Adipocyte (in vitro differentiated cells): ENCODE results near the gene ANKLE1.

ENCODE experiments used
- DNase-seq: peaks from one replicate; pipeline ENCODE4 v3.0.0-alpha.2; 2015; ENCODE audit warnings: low read depth
- H3K27me3 ChIP-seq: replicated peaks from 2 replicates; pipeline ENCODE4 v1.7.0; 2013; ENCODE audit warnings: mild to moderate bottlenecking, low read length, moderate library complexity; ENCODE audit not compliant: control insufficient read depth, insufficient read depth
- H3K36me3 ChIP-seq: 2 replicates; pipeline ENCODE4 v1.7.0; 2013; ENCODE audit warnings: low read length, mild to moderate bottlenecking, moderate library complexity; ENCODE audit not compliant: control insufficient read depth, insufficient read depth, severe bottlenecking
- H3K4me1 ChIP-seq: 2 replicates; pipeline ENCODE4 v1.7.0; 2013; ENCODE audit warnings: mild to moderate bottlenecking, low read length, moderate library complexity; ENCODE audit not compliant: control insufficient read depth, insufficient read depth
- H3K4me3 ChIP-seq: 2 replicates; pipeline ENCODE4 v1.7.0; 2013; ENCODE audit warnings: mild to moderate bottlenecking, low read length, moderate library complexity
- H3K9ac ChIP-seq: 2 replicates; pipeline ENCODE4 v1.7.0; 2013; ENCODE audit warnings: mild to moderate bottlenecking, low read length, moderate library complexity
- H3K9me3 ChIP-seq: 2 replicates; pipeline ENCODE4 v1.7.0; 2013; ENCODE audit warnings: mild to moderate bottlenecking, low read length, moderate library complexity; ENCODE audit not compliant: control insufficient read depth

ANKLE1 gene

DNA sequence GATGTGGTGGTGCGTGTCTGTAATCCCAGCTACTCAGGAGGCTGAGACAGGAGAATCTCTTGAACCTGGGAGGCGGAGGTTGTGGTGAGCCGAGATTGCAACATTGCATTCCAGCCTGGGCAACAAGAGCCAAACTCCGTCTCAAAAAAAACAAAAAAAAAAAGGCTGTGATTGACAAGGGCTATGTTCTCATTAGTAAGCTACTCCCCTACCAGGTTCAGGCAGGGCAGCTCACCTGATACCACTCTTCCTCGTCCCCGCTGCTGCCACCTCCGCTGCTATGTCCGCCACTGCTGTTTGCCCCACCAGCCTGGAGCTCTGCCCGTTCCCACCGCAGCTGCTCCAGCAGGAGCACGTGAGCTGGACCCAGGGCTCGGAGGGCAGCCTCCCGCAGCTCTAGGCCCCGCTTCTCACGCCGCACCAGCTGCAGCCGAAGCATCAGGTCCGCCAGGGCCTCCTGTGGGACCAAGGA, 26.5 kb upstream of the ANKLE1 start:
- H3K4me1 ChIP-seq, result peaks cover 2% of the 10 kb centered on the region
- DNase-seq, result no peak
- no peak overlapping the region for H3K4me3 ChIP-seq
- H3K9ac ChIP-seq, result no peak overlapping the region
- H3K27me3 ChIP-seq, result peaks cover 6% of the 10 kb centered on the region
- no peaks in the 10 kb centered on the region for H3K36me3 ChIP-seq
- peaks cover 16% of the 10 kb centered on the region for H3K9me3 ChIP-seq

DNA sequence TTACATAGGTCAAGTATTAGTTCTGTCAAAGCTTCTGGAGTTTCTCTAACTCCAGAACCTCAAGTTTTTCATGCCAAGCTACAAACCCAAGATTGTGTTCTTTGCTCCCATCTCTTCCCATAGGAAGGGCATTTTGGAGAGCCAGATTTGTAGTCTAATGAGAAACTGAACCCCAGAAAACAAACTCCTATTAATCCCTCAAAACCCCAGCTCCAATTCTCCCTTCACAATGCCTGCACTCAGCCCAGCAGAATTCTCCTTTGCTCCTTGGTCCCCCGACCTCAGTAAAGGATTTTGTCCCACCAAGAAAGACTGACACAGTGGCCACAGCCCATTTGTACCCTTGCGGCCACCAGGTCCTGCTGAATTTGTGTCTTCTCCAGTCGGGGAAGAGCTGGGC, 25.6 kb upstream of the ANKLE1 start:
- Histone ChIP-seq H3K9me3 (peaks cover 23% of the 10 kb centered on the region), H3K4me1 (peaks cover 2% of the 10 kb centered on the region), H3K36me3 (no peaks in the 10 kb centered on the region), H3K4me3 (no peak overlapping the region), H3K27me3 (peaks cover 6% of the 10 kb centered on the region), H3K9ac (no peak overlapping the region)
- DNase-seq, result no peak

DNA sequence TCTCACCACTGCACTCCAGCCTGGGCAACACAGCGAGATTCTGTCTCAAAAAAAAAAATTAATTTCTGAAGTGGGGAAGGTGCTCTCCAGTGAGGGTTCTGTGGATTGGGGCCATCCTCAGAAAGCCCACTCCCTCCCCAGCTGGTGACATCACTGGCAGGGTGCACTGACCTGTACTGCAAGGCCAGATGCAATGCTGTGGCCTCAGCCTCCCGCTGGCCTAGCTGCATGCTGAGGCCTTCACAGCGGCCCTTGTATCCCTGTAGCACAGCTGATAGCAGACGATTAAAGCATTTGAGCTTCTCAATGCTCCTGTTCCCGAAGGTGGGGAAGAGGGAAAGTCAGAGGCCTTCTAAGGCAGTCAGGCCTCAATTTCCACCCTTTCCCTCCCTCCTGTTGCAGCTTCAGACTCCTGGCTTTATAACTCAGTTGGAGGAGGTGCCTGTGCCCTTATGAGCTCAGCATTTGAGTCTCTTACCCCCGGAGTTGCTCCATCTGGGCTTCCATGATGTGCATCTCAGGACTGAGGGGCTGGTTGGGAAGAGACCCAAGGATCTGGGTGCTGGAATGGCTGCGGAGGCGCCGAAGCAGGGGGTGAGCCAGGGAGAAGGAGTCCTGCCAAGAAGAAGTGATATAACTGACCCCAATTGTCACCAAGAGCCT, 22.5 kb upstream of the ANKLE1 start:
- peaks cover 2% of the 10 kb centered on the region for H3K4me1 ChIP-seq
- H3K4me3 ChIP-seq, result no peak overlapping the region
- H3K27me3 ChIP-seq, result peaks cover 6% of the 10 kb centered on the region
- no peak for DNase-seq
- peaks cover 23% of the 10 kb centered on the region for H3K9me3 ChIP-seq
- no peak overlapping the region for H3K9ac ChIP-seq
- H3K36me3 ChIP-seq, result no peaks in the 10 kb centered on the region

DNA sequence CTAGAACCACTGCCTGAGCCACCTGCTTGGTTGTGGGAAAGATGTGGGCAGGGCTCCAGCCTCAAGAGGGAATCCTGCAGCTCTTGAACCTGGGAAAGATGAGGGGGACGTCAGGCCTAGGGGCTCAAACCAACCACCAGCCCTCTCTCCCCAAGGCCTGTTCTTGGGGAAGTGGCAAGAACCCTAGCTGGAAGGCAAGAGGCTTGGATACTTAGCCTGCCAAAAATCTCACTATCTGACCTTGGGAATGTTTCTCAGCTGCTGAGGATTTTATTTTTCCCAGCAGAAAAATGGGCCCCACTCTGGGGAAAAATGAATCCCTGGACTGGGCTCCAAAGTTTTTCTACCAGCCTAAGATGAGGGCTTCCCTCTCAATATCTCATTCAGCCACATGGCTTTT, 21.8 kb upstream of the ANKLE1 start:
- H3K9me3 ChIP-seq, result peaks cover 23% of the 10 kb centered on the region
- no peaks in the 10 kb centered on the region for H3K36me3 ChIP-seq
- H3K27me3 ChIP-seq, result peaks cover 6% of the 10 kb centered on the region
- DNase-seq, result no peak
- H3K4me3 ChIP-seq, result no peak overlapping the region
- peaks cover 2% of the 10 kb centered on the region for H3K4me1 ChIP-seq
- no peak overlapping the region for H3K9ac ChIP-seq

DNA sequence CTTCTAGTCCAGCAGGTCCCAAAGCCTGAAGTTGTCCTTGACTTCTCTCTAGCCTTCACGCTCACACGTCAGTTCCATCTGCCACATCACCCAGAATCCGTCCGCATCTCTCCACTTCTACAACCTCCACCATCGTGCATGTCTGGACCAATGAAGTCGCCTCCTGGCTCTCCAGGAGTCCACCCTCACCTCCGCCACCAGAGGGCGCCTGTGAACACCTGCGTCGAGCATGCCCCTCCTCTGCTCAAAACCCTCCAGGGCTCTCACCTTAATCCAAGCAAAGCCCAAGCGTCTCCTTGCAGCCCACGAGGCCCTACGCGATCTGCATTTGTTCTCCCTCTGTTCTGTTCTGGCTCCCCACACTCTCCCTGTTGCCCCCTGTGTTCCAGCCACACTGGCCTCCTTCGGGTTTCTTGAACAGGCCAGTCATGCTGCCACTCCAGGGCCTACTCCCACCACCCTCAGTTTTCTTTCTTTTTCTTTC, 20.8 kb upstream of the ANKLE1 start:
- Histone ChIP-seq H3K9me3 (peaks cover 23% of the 10 kb centered on the region), H3K9ac (no peak overlapping the region), H3K4me3 (no peak overlapping the region), H3K27me3 (peaks cover 6% of the 10 kb centered on the region), H3K36me3 (no peaks in the 10 kb centered on the region), H3K4me1 (no peaks in the 10 kb centered on the region)
- DNase-seq, result peak; percentile 59

DNA sequence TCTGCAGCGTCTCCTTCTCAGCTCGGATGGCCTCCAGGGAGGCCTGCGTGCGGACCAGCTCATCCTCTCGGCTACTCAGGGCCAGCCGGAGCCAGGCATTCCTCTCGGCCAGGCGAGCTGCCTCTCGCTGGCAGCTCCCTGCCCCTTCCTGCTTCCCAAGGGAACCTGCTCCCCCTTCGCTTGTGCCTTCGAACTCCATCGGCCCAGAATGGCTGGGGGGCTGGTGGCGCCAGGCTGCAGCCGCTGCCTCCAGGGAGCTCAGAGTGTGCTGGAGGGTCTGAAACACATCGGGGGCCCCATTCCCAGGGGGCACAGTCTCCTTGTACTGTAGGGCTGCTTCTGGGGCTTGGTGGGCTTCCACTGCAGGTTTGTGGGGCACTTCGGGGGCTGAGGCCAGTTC, 19.1 kb upstream of the ANKLE1 start:
- Histone ChIP-seq H3K36me3 (no peaks in the 10 kb centered on the region), H3K9me3 (peaks cover 23% of the 10 kb centered on the region), H3K27me3 (no peaks in the 10 kb centered on the region), H3K9ac (no peak overlapping the region), H3K4me1 (no peaks in the 10 kb centered on the region), H3K4me3 (no peak overlapping the region)
- DNase-seq, result no peak

DNA sequence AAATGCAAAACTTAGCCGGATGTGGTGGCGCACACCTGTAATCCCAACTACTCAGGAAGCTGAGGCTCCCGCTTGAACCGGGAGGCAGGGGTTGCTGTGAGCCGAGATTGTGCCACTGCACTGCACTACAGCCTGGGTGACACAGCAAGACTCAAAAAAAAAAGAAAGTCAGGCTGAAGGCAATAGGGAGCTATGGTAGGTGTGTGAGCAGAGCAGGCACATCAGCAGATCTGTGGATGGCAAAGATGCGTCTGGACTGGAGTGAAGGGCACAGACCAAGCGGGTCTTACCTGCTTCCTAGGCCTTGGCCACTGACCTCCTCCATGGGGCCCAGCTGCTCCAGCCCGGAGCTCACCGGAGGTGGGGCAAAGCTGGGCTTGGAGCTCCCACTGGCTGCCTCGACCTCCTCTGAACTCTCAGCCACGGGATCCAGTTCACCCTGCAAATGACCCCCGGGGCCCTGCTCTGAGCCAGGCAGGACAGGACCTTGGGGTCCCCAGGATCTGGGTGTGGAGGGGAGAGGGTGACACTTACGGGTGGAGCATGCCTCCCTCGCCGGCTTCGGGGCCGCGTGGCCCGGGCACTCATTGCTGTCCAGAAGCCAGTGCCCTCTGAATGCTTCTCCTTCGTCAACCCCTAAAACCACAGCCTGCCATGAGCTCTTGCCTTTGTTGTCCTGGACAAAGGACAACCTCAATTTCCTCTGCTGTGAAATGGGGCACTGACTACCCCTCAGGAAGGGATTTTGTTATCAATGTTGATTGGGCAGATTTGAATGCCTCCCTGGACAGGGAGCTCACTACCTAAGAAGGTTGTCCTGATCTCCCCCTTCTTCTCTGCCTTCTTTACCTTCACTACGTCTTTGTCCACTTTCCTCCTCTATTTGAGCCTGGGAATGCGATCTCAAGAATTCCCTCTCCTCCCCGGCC, 17.7 kb upstream of the ANKLE1 start:
- H3K27me3 ChIP-seq, result no peaks in the 10 kb centered on the region
- no peak overlapping the region for H3K4me3 ChIP-seq
- DNase-seq, result no peak
- peaks cover 4% of the 10 kb centered on the region for H3K36me3 ChIP-seq
- peaks cover 5% of the 10 kb centered on the region for H3K4me1 ChIP-seq
- H3K9ac ChIP-seq, result no peak overlapping the region
- peaks cover 19% of the 10 kb centered on the region for H3K9me3 ChIP-seq

DNA sequence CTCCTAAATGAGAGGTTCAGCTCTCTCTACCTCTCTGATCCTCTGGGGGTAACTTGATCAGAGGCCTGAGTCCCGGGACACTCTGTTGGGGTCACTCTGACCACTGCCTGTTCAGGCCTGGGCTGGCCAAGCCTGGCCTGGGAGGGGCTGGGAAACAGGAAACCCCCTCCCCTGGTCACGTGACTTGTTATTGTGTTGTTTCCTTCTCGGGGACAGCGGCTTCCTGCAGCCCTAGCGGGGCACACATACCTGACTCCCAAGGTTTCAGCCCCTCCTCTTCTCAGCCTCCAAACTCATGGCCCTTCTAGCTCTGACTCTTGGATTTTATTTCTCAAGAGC, 17.1 kb upstream of the ANKLE1 start, which contains the start of gene USHBP1:
Gene USHBP1, minus strand, starts transcription at position 105 of the 339 bp plus-strand sequence. CDS start 446 bp downstream, outside the sequence.
- H3K36me3 ChIP-seq, result peaks cover 4% of the 10 kb centered on the region
- DNase-seq, result no peak
- H3K4me3 ChIP-seq, result no peak within 1 kb of the TSS
- H3K9me3 ChIP-seq, result peaks cover 12% of the 10 kb centered on the region
- no peak within 1 kb of the TSS for H3K9ac ChIP-seq
- peaks cover 5% of the 10 kb centered on the region for H3K4me1 ChIP-seq
- H3K27me3 ChIP-seq, result no peaks in the 10 kb centered on the region

DNA sequence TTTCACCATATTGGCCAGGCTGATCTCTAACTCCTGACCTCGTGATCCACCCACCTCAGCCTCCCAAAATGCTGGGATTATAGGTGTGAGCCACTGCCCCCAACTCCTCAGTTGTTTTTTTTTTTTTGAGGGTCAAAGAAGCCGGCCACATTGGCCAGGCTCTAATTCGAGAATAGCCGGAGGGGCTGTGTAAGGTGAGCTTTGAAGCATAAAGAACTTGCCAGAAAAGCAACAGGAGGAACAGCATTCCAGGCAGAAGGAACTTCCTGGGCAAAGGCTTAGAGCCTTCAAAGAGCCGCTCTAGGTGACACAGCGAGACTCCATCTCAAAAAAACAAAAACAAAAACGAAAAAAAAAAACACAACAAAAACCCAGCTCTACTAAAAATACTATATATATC, 15.7 kb upstream of the ANKLE1 start:
- Histone ChIP-seq H3K27me3 (no peaks in the 10 kb centered on the region), H3K36me3 (peaks cover 7% of the 10 kb centered on the region), H3K4me3 (no peak overlapping the region), H3K9me3 (no peaks in the 10 kb centered on the region), H3K9ac (no peak overlapping the region), H3K4me1 (peaks cover 5% of the 10 kb centered on the region)
- DNase-seq, result no peak

DNA sequence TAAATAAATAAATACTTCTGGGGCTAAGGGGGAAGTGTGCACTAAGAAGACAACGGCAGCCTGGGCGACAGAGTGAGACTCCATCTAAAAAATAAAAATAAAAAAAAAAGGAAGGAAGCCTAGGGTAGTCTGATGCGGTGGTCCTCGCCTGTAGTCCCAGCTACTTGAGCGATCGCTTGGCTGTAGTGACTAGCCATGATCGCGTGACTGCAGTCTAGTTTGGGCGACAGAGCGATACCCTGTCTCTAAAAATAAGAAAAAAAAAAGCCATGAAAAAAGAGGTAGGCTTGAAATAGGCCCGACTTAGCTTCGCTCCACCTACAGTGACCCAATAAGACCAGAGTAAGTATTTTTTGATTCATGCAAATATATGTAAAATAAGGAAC, 15.1 kb upstream of the ANKLE1 start:
- Histone ChIP-seq H3K9me3 (no peaks in the 10 kb centered on the region), H3K27me3 (no peaks in the 10 kb centered on the region), H3K36me3 (peaks cover 12% of the 10 kb centered on the region), H3K4me1 (peaks cover 5% of the 10 kb centered on the region), H3K9ac (no peak overlapping the region), H3K4me3 (no peak overlapping the region)
- no peak for DNase-seq

DNA sequence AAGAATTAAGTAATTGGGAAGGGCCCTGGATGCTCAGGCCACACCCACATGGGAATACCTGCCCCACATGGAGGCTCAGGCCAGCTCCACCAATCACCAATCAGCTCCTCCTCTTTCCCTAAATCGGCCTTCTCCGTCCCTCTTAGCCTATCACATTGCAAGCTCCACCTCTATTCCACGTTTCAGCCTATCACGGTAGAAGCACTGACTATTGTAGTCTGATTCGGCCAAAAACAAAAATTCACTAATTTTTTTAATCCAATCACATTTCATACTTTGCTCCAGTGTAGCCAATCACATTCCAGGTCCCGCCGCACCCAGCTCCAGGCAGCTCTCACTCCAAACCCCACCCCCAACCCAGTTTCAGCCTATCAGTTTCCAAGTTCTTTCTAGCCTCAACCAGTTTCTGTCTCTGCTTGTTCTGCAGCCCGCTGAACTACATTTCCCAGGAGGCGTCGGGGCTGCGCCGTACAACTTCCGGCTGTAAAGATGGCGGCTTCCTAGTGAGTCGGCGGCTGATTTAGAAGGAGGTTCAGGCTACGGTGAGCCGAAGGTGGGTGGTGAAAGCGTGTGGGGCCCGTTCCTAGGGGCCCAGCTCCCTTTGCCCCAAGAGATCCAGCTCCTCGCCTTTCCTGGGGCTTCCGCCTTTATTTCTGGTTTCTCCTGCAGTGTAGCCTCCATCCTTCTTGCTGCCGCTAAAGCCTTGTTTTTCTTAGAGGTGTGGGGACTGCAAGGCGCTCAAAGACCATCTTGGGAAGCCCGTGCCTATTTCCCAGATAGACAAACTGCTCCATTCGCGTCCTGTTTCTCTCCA, 14.5 kb upstream of the ANKLE1 start, which contains the start of gene BABAM1:
Gene BABAM1, plus strand, starts transcription at position 469 of the 814 bp plus-strand sequence. CDS start 1,364 bp downstream, outside the sequence.
- Histone ChIP-seq H3K9ac (peak within 1 kb of the TSS; percentile 97), H3K4me1 (peaks cover 5% of the 10 kb centered on the region), H3K27me3 (no peaks in the 10 kb centered on the region), H3K9me3 (no peaks in the 10 kb centered on the region), H3K36me3 (peaks cover 14% of the 10 kb centered on the region), H3K4me3 (peak within 1 kb of the TSS; percentile 100)
- DNase-seq, result peak; percentile 99
